ENCODE data around the gene MYO7B. TPM values are rescaled to one million over a fixed set of nuclear protein-coding genes. Genes with fewer than 3 reads are reported as not detected.

Gene MYO7B
- total and polyA plus RNA-seq, 9 of the 15 experiments (the other 6 are each of a cell fraction or from before 2014, with no cell fraction given) = 0.08 TPM; not detected in 8

DNA sequence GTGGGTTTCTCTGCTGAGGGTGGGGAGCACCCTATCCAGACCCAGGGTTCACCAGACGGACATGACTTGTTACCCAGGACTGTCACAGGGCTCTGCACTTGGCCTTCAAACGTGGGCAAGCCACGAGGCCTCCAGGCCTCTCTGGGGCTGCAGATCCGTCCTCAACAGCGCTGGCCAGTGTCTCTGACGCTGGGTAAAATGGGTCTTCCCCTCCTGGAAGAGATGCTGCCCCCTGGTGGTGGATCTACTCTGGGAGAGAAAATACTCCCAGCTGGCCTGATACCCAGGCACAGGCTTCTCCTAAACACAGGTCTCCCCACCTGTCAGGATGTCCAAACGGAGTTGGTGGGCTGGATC is 114.2 kb downstream of the MYO7B start (continued):
- TF ChIP-seq CHCHD3 (CRISPR knock-in tag; IDR thresholded peaks at IDR 0.05) = no peak
- no peak for TF ChIP-seq SPI1 (IDR thresholded peaks at IDR 0.05; ENCODE audit: borderline replicate concordance, low read depth, low read length)
- TF ChIP-seq, protein P1, sequence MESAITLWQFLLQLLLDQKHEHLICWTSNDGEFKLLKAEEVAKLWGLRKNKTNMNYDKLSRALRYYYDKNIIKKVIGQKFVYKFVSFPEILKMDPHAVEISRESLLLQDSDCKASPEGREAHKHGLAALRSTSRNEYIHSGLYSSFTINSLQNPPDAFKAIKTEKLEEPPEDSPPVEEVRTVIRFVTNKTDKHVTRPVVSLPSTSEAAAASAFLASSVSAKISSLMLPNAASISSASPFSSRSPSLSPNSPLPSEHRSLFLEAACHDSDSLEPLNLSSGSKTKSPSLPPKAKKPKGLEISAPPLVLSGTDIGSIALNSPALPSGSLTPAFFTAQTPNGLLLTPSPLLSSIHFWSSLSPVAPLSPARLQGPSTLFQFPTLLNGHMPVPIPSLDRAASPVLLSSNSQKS (CRISPR knock-in tag; IDR thresholded peaks at IDR 0.05) = no peak
- TF ChIP-seq, protein P2, sequence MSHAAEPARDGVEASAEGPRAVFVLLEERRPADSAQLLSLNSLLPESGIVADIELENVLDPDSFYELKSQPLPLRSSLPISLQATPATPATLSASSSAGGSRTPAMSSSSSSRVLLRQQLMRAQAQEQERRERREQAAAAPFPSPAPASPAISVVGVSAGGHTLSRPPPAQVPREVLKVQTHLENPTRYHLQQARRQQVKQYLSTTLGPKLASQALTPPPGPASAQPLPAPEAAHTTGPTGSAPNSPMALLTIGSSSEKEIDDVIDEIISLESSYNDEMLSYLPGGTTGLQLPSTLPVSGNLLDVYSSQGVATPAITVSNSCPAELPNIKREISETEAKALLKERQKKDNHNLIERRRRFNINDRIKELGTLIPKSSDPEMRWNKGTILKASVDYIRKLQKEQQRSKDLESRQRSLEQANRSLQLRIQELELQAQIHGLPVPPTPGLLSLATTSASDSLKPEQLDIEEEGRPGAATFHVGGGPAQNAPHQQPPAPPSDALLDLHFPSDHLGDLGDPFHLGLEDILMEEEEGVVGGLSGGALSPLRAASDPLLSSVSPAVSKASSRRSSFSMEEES (CRISPR knock-in tag; IDR thresholded peaks at IDR 0.05) = no peak
- TF ChIP-seq POLR2B (IDR thresholded peaks at IDR 0.05; ENCODE audit: low read depth, partially characterized antibody) = no peak
- TF ChIP-seq, protein P3, sequence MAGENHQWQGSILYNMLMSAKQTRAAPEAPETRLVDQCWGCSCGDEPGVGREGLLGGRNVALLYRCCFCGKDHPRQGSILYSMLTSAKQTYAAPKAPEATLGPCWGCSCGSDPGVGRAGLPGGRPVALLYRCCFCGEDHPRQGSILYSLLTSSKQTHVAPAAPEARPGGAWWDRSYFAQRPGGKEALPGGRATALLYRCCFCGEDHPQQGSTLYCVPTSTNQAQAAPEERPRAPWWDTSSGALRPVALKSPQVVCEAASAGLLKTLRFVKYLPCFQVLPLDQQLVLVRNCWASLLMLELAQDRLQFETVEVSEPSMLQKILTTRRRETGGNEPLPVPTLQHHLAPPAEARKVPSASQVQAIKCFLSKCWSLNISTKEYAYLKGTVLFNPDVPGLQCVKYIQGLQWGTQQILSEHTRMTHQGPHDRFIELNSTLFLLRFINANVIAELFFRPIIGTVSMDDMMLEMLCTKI (IDR thresholded peaks at IDR 0.05; ENCODE audit: partially characterized antibody) = no peak
- TF ChIP-seq SMAD3 (CRISPR knock-in tag; conservative IDR thresholded peaks at IDR 0.05) = no peak
- TF ChIP-seq SMARCC2 (IDR thresholded peaks at IDR 0.05; ENCODE audit: low read depth) = no peak

All from K562 (cell line).